ENCODE results near the gene CRYBA4.

DNA sequence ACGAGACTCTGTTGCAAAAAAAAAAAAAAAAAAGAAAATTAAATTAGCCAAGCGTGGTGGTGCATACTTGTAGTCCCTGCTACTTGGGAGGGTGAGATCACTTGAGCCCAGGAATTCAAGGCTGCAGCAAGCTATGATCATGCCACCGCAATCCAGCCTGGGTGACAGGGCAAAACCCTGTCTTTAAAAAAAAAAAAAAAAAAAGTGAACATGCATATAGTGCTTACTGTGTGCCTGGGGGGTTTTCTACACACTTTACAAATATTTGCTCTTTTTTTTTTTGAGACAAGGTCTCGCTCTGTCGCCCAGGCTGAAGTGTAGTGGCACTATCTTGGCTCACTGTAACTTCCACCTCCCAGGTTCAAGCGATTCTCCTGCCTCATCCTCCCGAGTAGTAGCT is 44.7 kb upstream of the CRYBA4 start:
- no peak for TF ChIP-seq CTCF (IDR thresholded peaks at IDR 0.05 in 4 of 5, conservative IDR thresholded peaks at IDR 0.05 in 1 of 5)
- TF ChIP-seq POLR2A (IDR thresholded peaks at IDR 0.05): no peak
